Fibroblast of skin of left quadriceps (primary cell): ENCODE results near the gene SYNGR4.

Experiments used
- DNase-seq, 2 experiments: peaks; one replicate each; pipeline ENCODE4 v3.0.0-alpha.2; 2013; ENCODE audit warnings: low read depth in 2 of 2

Gene SYNGR4

GRCh38 chr19:48396016-48396823, 32.1 kb downstream of the SYNGR4 start:
- no peak for DNase-seq

DNA sequence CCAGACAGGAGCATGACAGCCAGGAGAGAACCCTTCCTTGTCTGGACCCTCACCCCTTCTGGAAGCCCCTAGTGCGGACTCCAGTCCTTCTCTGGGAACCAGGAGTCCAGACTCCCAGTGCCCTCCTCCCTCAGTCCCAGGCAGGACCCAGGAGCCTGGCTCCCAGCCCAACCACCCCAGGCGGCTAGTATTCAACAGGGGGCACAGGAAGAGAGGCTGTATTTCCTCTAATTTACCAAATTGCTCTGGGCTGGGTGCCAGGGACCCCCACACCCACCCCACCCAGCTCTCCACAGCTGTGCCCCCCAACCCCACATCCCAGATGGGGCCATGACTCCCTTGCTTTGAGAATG, 32.6 kb downstream of the SYNGR4 start:
- no peak for DNase-seq

DNA sequence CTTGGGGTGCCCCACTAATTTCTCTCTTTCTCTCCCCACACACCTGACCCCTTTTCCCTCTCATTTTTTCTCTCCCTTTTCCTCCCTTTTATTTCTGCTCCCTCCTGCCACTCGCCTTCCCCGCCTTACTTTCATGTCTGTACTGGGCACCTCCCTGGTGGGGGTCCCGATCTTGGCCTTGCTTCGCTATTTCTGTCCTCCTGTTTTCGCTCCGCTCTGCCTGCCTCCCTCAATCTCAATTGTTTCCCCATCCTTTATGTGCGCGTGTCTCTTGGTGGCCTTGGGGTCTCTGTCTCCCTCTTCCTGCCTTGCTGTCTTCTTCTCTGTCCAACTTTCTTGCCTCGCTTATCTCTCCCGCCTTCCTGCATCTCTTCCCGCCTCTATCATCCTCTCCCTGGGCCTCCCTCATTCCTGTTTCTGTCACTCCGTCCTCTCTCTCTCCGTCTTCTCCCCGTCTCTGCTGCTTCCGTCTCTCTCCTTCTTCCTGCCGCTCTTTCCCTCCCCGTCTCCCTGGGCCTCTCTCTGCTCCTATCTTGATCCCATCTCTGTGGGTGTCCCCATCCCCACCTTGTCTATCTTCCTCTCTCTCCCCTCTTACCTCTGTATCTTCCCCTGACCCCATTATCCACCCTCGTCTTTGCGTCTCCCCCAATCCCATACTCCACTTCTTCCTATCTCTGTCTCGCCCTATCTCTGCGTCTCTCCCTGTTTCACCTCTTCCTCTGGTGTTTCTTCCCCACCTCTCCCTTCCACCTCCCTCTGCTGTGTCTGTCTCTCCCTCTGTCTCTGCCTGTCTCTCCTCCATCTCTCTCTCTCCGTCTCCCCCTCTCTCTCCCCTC, 33.3 kb downstream of the SYNGR4 start:
- no peak for DNase-seq

GRCh38 chr19:48398102-48398374, 33.9 kb downstream of the SYNGR4 start:
- no peak for DNase-seq

- DNase-seq, result peak; percentile 65 to 68
Measured at GRCh38 chr19:48398375-48399235, 34.4 kb downstream of the SYNGR4 start.

DNA sequence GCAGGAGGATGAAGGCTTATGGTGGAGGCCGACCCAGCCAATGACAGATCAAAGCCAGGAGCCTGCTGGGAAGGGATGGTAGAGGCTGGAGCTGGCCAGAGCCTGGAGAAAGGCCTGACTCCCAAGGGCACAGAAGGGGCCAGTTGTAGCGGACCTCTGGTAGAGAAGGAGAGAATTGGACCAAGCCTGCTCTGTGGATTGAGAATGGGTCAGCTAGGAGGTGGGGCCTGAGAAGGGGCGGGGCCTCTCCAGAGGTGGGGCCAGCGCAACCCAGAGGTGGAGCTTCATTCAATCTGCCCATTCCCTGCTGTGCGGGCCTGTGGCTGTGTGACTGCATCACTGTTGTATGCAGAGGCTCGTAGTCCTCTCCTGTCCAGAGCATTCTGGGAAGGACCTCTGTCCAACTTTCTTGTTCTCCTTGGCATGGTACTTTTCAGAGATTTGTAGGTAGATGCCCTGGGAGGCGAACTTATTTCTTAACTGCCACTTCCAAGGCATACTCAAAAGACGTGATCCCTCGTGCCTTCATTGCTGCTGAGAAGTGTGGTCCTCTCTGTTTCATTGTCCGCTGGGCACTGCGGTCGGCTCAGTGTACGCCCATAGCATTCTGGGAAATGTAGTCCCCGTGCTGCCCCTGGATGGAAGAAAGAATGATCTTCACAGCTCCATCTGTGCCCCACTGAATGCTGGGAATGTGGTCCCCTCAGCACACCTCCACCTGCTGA, 36.0 kb downstream of the SYNGR4 start:
- DNase-seq, result no peak

GRCh38 chr19:48401287-48401686, 37.1 kb downstream of the SYNGR4 start:
- DNase-seq, result no peak

- no peak for DNase-seq
Measured at GRCh38 chr19:48403606-48404005, 39.4 kb downstream of the SYNGR4 start.

GRCh38 chr19:48405010-48405659, 41.0 kb downstream of the SYNGR4 start:
- no peak for DNase-seq

- no peak for DNase-seq
Measured at GRCh38 chr19:48405850-48406249, 41.7 kb downstream of the SYNGR4 start.

DNA sequence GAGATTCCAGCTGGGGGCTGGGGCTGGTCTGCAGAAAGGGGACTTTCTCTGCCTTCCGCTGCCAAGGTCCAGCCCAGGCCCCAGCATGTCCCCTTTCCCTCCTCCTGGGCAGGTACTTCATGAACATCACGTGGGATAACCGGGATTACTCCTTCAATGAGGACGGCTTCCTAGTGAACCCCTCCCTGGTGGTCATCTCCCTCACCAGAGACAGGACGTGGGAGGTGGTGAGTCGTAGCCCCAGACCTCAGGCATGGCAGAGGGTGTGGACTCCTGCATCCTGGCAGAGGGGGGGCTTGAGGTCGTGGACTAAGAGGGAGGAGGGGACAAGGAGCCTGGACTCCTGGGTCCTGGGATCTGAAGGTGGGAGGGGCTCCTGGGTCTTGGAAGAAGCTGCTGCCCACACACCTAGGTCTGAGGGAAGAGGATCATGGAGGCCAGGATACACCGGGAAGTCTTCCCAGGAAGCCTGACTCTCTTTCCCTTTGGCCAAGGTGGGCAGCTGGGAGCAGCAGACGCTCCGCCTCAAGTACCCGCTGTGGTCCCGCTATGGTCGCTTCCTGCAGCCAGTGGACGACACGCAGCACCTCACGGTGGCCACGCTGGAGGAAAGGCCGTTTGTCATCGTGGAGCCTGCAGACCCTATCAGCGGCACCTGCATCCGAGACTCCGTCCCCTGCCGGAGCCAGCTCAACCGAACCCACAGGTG, 49.9 kb downstream of the SYNGR4 start:
- no peak for DNase-seq

DNA sequence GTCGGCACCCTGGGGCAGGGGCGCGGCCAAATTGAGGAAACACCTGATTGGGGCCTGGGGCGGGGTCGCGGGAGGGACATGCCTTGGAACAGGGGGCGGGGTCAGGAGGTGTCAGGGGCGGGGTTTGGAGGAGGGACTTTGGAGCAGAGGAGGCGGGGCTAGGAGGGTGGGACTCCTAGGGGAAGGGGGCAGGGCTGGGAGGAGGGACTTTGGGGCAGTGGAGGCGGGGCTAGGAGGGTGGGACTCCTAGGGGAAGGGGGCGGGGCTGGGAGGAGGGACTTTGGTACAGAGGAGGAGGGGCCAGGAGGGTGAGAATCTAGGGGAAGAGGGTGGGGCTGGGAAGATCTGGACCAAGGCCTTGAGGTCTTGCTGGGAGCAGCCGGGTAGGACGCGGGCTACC, 51.2 kb downstream of the SYNGR4 start:
- no peak for DNase-seq

DNA sequence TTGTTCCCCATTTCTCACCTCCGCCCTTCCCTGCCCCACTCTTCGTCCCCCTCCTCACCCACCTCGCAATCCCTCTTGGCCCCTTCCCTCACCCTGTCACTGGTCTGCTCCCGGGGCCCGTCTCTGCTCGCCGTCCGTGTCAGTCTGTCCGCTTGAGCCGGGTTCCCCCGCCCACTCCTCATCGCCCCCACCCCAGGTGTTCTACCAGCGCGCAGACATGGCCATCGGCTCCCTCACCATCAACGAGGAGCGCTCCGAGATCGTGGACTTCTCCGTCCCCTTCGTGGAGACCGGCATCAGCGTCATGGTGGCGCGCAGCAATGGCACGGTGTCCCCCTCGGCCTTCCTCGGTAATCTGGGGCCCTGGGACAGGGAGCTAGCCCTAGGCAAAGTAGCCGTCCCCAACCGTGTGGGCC, 51.6 kb downstream of the SYNGR4 start:
- DNase-seq, result no peak

DNA sequence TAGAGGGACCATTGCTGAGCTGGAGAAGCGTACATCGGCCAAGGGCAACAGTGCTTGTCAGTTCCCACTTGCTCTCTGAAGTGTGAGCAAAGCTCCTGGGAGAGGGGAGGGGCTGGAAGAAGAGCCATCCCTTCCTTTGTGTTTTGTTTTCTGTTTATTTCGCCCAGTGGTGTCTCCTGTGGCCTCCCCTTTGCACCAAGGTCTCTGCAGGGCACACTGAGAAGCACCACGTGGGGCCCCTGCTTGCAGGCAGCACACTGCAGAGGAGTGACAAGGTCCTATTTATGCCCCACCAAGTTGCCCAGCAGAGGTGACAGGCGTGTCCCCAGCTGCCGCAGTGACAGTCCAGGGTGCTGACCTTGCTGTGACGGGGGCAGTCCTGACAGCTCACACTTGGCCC, 53.3 kb downstream of the SYNGR4 start:
- DNase-seq, result no peak

GRCh38 chr19:48418317-48419064, 54.3 kb downstream of the SYNGR4 start:
- DNase-seq, result no peak

GRCh38 chr19:48419158-48419920, 55.2 kb downstream of the SYNGR4 start:
- DNase-seq, result no peak

GRCh38 chr19:48421548-48421947, 57.4 kb downstream of the SYNGR4 start:
- DNase-seq, result no peak

GRCh38 chr19:48424694-48425219, 60.6 kb downstream of the SYNGR4 start:
- peak; percentile 43 to 44 for DNase-seq
